H9 (cell line): ENCODE measurements around the gene PPFIBP2. TPM values are rescaled to one million over a fixed set of nuclear protein-coding genes. Genes with fewer than 3 reads are reported as not detected.

Source experiments
- DNase-seq: peaks from one replicate; pipeline ENCODE4 v3.0.0-alpha.2; 2017
- H2AFZ ChIP-seq: one replicate; pipeline ENCODE4 v1.6.1; 2013; ENCODE audit warnings: mild to moderate bottlenecking, low read length, control low read depth, moderate library complexity
- H2AK5ac ChIP-seq: 2 replicates; pipeline ENCODE4 v1.6.1; 2013; ENCODE audit warnings: low read length, control low read depth, mixed read lengths; ENCODE audit not compliant: insufficient read length
- H2BK120ac ChIP-seq: one replicate; pipeline ENCODE4 v1.6.1; 2013; ENCODE audit warnings: low read depth, mild to moderate bottlenecking, low read length, control low read depth, inconsistent platforms; ENCODE audit not compliant: poor library complexity, severe bottlenecking
- H2BK12ac ChIP-seq: 2 replicates; pipeline ENCODE4 v1.6.1; 2013; ENCODE audit warnings: low read length, control low read depth, mixed read lengths, low read depth; ENCODE audit not compliant: insufficient read length
- H2BK15ac ChIP-seq: 2 replicates; pipeline ENCODE4 v1.6.1; 2013; ENCODE audit warnings: low read depth, low read length, control low read depth
- H2BK20ac ChIP-seq: one replicate; pipeline ENCODE4 v1.6.1; 2013; ENCODE audit warnings: low read depth, mild to moderate bottlenecking, low read length, control low read depth, inconsistent platforms; ENCODE audit not compliant: poor library complexity, severe bottlenecking
- H2BK5ac ChIP-seq: 2 replicates; pipeline ENCODE4 v1.6.1; 2013; ENCODE audit warnings: low read length, control low read depth, mixed read lengths; ENCODE audit not compliant: insufficient read length
- H3K14ac ChIP-seq: 2 replicates; pipeline ENCODE4 v1.6.1; 2013; ENCODE audit warnings: low read length, control low read depth; ENCODE audit not compliant: insufficient read depth
- H3K18ac ChIP-seq: 2 replicates; pipeline ENCODE4 v1.6.1; 2013; ENCODE audit warnings: low read depth, mild to moderate bottlenecking, mixed read lengths, low read length, control low read depth; ENCODE audit not compliant: insufficient read length
- H3K23ac ChIP-seq: 2 replicates; pipeline ENCODE4 v1.6.1; 2013; ENCODE audit warnings: low read length, control low read depth, mixed read lengths, low read depth; ENCODE audit not compliant: insufficient read length
- H3K23me2 ChIP-seq: 2 replicates; pipeline ENCODE4 v1.6.1; 2013; ENCODE audit warnings: low read depth, mild to moderate bottlenecking, mixed read lengths, low read length, control low read depth; ENCODE audit not compliant: insufficient read length, poor library complexity, severe bottlenecking
- H3K27ac ChIP-seq: 2 replicates; pipeline ENCODE4 v1.5.1; 2013; ENCODE audit warnings: low read length, control low read depth, mixed read lengths, low read depth; ENCODE audit not compliant: insufficient read length
- H3K27me3 ChIP-seq: 2 replicates; pipeline ENCODE4 v1.6.1; 2013; ENCODE audit warnings: low read length, control low read depth, inconsistent platforms; ENCODE audit not compliant: insufficient read depth
- H3K4ac ChIP-seq: 2 replicates; pipeline ENCODE4 v1.6.1; 2013; ENCODE audit warnings: low read depth, mild to moderate bottlenecking, control low read depth, inconsistent platforms, low read length, moderate library complexity
- H3K4me1 ChIP-seq: 2 replicates; pipeline ENCODE4 v1.6.1; 2013; ENCODE audit warnings: low read length, control low read depth, inconsistent platforms; ENCODE audit not compliant: insufficient read depth
- H3K4me2 ChIP-seq: 2 replicates; pipeline ENCODE4 v1.6.1; 2013; ENCODE audit warnings: low read length, control low read depth, mixed read lengths; ENCODE audit not compliant: insufficient read length, insufficient read depth
- H3K56ac ChIP-seq: 2 replicates; pipeline ENCODE4 v1.6.1; 2013; ENCODE audit warnings: low read depth, mild to moderate bottlenecking, mixed read lengths, low read length, control low read depth; ENCODE audit not compliant: insufficient read length
- H3K79me1 ChIP-seq: 2 replicates; pipeline ENCODE4 v1.6.1; 2013; ENCODE audit warnings: low read depth, mild to moderate bottlenecking, moderate library complexity, low read length, control low read depth, inconsistent platforms; ENCODE audit not compliant: insufficient read depth, poor library complexity, severe bottlenecking
- H3K79me2 ChIP-seq: 2 replicates; pipeline ENCODE4 v1.6.1; 2013; ENCODE audit warnings: low read length, control low read depth, inconsistent platforms; ENCODE audit not compliant: insufficient read depth
- H3K9ac ChIP-seq: 2 replicates; pipeline ENCODE4 v1.6.1; 2013; ENCODE audit warnings: low read length, control low read depth, mixed read lengths; ENCODE audit not compliant: insufficient read length; ENCODE audit errors: extremely low read depth
- H3K9me3 ChIP-seq: one replicate; pipeline ENCODE4 v1.6.1; 2013; ENCODE audit warnings: low read depth, low read length, inconsistent platforms; ENCODE audit not compliant: control insufficient read depth
- H3T11ph ChIP-seq: one replicate; pipeline ENCODE4 v1.6.1; 2013; ENCODE audit warnings: mild to moderate bottlenecking, low read length, control low read depth, inconsistent platforms
- H4K20me1 ChIP-seq: one replicate; pipeline ENCODE4 v1.6.1; 2013; ENCODE audit not compliant: control insufficient read depth, insufficient read length, insufficient read depth
- H4K5ac ChIP-seq: 2 replicates; pipeline ENCODE4 v1.6.1; 2013; ENCODE audit warnings: low read depth, mild to moderate bottlenecking, mixed read lengths, low read length, control low read depth; ENCODE audit not compliant: insufficient read length
- H4K8ac ChIP-seq: replicated peaks from 2 replicates; pipeline ENCODE4 v1.6.1; 2013; ENCODE audit warnings: low read length, control low read depth, mixed read lengths, low read depth; ENCODE audit not compliant: insufficient read length
- H4K91ac ChIP-seq: 2 replicates; pipeline ENCODE4 v1.6.1; 2013; ENCODE audit warnings: low read depth, mild to moderate bottlenecking, moderate library complexity, mixed read lengths, low read length, control low read depth; ENCODE audit not compliant: insufficient read length
- H3K27ac Mint-ChIP-seq, 3 experiments: 2 replicates in 2 of 3; 3 replicates in 1 of 3; pipeline ENCODE4 v1.8.0; 2020 to 2021; ENCODE audit warnings: mixed read lengths in 3 of 3, mild to moderate bottlenecking in 1 of 3, moderate library complexity in 1 of 3
- H3K27me3 Mint-ChIP-seq: 2 replicates; pipeline ENCODE4 v1.8.0; 2021; ENCODE audit warnings: low read depth, mild to moderate bottlenecking, moderate library complexity, mixed read lengths
- H3K36me3 Mint-ChIP-seq, 3 experiments: 2 replicates in 2 of 3; 3 replicates in 1 of 3; pipeline ENCODE4 v1.8.0; 2020 to 2021; ENCODE audit warnings: low read depth in 3 of 3, mixed read lengths in 3 of 3; ENCODE audit not compliant: insufficient read depth in 1 of 3
- H3K4me1 Mint-ChIP-seq, 2 experiments: 2 replicates each; pipeline ENCODE4 v1.8.0; 2020; ENCODE audit warnings: mixed read lengths in 2 of 2
- H3K4me3 Mint-ChIP-seq, 2 experiments: 2 replicates in 1 of 2; 3 replicates in 1 of 2; pipeline ENCODE4 v1.8.0; 2020 to 2021; ENCODE audit warnings: mild to moderate bottlenecking in 2 of 2, mixed read lengths in 2 of 2, moderate library complexity in 1 of 2
- H3K9me3 Mint-ChIP-seq, 2 experiments: 2 replicates in 1 of 2; 3 replicates in 1 of 2; pipeline ENCODE4 v1.8.0; 2020; ENCODE audit warnings: mild to moderate bottlenecking in 2 of 2, mixed read lengths in 2 of 2, moderate library complexity in 1 of 2
- WGBS: extraction: QIAGEN DNeasy Blood & Tissue Kit; methylation state at CpG from one replicate; pipeline ENCODE4 v1.1.7; 2013; ENCODE audit warnings: missing lambda C conversion rate, low lambda C conversion rate, mixed read lengths; ENCODE audit not compliant: insufficient read length; ENCODE audit errors: extremely low coverage; 5-methylcytosine and 5-hydroxymethylcytosine counted together
- total RNA-seq: library from RNA; stranded (reverse); gene quantifications from 2 replicates; pipeline ENCODE4 v1.2.1, GENCODE V29; 2021
- TF ChIP-seq, protein P1 (sequence below): fragments of 200-600 bp; sonication (generic); conservative IDR thresholded peaks from 3 replicates; pipeline ENCODE4 v1.8.0; 2021; ENCODE audit warnings: antibody characterized with exemption, mild to moderate bottlenecking

PPFIBP2 gene
- total RNA-seq, 1 experiment from 2014 or later, result 8.3 TPM

DNA sequence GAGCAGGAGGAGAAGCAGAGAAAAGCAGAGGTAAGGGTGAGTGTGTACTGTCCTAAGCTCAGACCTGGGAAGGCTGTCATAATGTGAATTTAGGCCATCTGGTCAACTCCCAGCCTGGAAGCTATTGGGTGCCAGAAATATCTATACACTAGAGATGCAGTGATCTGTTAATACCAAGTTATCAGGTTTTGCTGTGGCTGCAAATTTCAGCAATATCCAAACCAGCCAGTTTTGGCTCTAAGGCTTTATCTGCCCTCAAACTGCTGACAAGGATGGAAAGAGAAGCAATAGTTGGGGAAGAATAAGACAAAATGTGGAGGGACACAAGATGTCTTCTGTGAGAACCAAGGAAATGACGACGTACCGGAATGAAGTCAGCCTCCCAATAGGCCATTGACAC, 96.6 kb downstream of the PPFIBP2 start:
- H3K4ac ChIP-seq, result no peak overlapping the region
- no peak overlapping the region for H2BK5ac ChIP-seq
- Mint-ChIP-seq H3K27me3 (no peaks in the 10 kb centered on the region), H3K4me3 (no peak overlapping the region), H3K27ac (no peak overlapping the region), H3K4me1 (peaks cover 19 to 24% of the 10 kb centered on the region in 2 experiments), H3K9me3 (no peaks in the 10 kb centered on the region), H3K36me3 (peaks cover 0 to 8% (median 0%) of the 10 kb centered on the region in 3 experiments; a peak in 1 of 7 replicates)
- H3K14ac ChIP-seq, result no peak overlapping the region
- no peaks in the 10 kb centered on the region for H3K23me2 ChIP-seq
- H3K79me2 ChIP-seq, result no peaks in the 10 kb centered on the region
- H3K4me1 ChIP-seq, result peaks cover 5% of the 10 kb centered on the region; the same call in 1 of the 2 replicates
- no peaks in the 10 kb centered on the region for H4K20me1 ChIP-seq
- TF ChIP-seq, protein P1, sequence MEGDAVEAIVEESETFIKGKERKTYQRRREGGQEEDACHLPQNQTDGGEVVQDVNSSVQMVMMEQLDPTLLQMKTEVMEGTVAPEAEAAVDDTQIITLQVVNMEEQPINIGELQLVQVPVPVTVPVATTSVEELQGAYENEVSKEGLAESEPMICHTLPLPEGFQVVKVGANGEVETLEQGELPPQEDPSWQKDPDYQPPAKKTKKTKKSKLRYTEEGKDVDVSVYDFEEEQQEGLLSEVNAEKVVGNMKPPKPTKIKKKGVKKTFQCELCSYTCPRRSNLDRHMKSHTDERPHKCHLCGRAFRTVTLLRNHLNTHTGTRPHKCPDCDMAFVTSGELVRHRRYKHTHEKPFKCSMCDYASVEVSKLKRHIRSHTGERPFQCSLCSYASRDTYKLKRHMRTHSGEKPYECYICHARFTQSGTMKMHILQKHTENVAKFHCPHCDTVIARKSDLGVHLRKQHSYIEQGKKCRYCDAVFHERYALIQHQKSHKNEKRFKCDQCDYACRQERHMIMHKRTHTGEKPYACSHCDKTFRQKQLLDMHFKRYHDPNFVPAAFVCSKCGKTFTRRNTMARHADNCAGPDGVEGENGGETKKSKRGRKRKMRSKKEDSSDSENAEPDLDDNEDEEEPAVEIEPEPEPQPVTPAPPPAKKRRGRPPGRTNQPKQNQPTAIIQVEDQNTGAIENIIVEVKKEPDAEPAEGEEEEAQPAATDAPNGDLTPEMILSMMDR, result no peak
- H2BK12ac ChIP-seq, result no peak overlapping the region
- no peaks in the 10 kb centered on the region for H3K27me3 ChIP-seq
- H2BK120ac ChIP-seq, result no peak overlapping the region
- no peak overlapping the region for H3K23ac ChIP-seq
- H3K79me1 ChIP-seq, result no peaks in the 10 kb centered on the region
- H3T11ph ChIP-seq, result no peak overlapping the region
- DNase-seq, result no peak
- no peak overlapping the region for H2AK5ac ChIP-seq
- H4K5ac ChIP-seq, result no peak overlapping the region
- H3K56ac ChIP-seq, result no peak overlapping the region
- H3K4me2 ChIP-seq, result no peak overlapping the region
- H3K9ac ChIP-seq, result no peak overlapping the region
- H2BK20ac ChIP-seq, result no peak overlapping the region
- H3K27ac ChIP-seq, result no peak overlapping the region
- no peak overlapping the region for H2BK15ac ChIP-seq
- H2AFZ ChIP-seq, result no peak overlapping the region
- H4K8ac ChIP-seq, result no peak overlapping the region
- no CpG with 5 or more reads among the region's 3 CpGs for WGBS
- H3K9me3 ChIP-seq, result no peaks in the 10 kb centered on the region
- H3K18ac ChIP-seq, result no peak overlapping the region
- no peak overlapping the region for H4K91ac ChIP-seq
